NCI-H82 treated with DMSO at 0.1 percent for 48 hours (cell line): Measurements from ENCODE around the gene CEP72.
"Not testable (repeated sequence)": the region's sequence is repeated elsewhere in the genome, so short reads cannot be mapped to it uniquely, and the experiment has no call there.

Experiments
- DNase-seq: peaks from one replicate; lab custom pipeline; 2025; ENCODE audit not compliant: unreplicated experiment; lab: John Stamatoyannopoulos, UW

CEP72 gene

DNA sequence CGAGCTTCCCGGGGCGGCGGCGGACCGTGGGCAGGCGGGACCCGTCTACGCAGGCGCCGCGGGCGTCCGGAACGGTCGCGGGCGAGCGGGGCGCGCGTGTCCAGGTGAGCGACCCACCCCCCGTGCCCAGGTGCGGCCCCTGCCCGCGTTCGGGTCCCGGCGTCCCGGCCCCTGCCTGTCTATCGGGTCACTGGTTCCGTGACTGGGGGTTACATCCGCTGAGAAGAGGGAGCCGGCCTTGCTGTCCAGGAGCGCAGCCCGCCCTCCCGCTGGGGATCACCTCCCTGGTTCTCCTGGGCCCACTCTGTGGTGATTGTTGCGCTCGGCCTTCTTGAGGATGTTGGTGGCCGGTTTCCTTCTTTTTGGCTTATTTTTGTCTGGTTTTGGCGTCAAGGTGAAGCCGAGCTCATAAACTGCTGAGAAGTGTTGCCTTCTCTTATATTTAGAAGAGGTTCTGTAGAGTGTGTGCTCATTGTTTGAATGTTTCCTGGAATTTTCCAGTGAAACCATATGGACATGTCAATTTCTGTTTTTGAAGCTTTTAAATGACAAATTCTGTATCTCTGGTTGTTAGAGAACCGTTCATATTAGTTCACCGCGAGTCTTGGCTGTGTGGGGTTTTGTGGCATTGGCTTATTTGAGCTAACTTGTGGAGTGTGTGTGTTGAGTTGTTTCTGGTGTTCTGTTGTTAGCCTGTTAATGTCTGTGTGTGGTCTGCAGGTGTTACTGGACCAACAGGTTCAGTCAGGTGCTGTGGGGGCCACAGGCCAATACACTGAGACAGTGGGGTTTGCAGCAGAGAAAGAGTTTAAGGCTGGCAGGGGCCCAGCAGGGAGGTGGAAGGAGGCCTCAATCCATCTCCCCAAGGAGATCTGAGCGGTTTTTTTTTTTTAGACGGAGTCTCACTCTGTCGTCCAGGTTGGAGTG, 621 bp downstream of the CEP72 start:
- no peak for DNase-seq

DNA sequence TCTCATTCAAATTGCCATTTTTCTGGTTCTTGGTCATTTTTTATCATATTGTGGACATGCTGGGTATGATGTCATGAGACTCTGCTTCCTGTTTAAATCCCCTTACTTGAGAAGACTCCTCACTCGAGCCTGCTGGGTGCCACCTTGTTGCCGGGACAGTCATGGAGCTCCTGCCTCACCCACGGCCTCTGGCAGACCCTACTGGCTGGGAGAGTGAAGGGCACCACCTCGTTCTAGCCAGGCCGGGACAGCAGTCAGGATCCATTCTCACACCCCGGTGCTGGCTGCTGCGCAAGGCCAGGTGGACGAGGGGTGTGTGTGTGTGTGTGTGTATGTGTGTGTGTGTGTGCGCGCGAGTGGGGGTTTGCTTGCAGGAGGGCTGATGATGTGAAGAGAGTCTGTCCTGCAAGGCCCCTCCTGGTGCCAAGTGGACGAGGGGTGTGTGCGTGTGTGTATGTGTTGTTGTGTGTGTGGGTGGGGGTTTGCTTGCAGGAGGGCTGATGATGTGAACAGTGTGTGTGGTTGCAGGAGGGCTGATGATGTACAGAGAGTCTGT, 4.4 kb downstream of the CEP72 start:
- DNase-seq, result no peak

GRCh38 chr5:617896-618295, 5.8 kb downstream of the CEP72 start:
- DNase-seq, result no peak

- DNase-seq, result no peak
Observed at GRCh38 chr5:618450-618849, 6.3 kb downstream of the CEP72 start.

DNA sequence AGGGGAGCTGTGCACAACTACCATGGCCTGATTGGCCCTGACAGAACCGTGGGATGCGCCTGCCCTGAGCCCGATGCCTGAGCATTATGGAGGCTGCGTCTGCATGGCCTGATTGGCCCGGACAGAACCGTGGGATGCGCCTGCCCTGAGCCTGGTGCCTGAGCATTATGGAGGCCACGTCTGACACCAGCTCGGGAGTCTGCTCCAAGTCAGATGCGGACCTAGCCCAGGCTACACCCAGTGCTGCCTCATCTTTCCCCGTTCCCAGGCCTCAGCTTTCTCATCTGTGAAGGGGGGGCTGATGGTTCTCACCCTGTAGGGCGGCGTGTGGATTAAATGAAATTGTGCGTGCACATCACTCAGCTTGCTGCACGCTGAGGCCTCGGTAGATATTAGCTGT, 7.3 kb downstream of the CEP72 start:
- DNase-seq, result no peak

DNA sequence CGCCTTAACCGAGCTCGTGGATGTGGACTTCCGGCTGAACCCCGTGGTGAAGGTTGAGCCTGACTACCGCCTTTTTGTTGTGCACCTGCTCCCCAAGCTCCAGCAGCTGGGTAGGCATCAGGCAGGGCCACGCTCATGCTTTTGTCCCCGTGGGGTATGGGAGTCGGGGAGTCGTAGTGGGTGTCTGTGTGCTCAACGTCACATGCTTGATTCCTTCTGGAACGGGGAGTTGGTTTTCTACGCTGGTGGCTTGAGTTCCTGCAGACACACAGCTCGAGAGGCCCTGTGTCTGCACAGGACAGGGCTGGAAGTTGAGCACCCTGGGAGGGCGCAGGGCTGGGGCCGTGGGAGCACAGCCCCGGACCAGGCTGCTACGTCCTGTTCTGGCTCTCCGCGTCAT, 8.0 kb downstream of the CEP72 start:
- no peak for DNase-seq

DNA sequence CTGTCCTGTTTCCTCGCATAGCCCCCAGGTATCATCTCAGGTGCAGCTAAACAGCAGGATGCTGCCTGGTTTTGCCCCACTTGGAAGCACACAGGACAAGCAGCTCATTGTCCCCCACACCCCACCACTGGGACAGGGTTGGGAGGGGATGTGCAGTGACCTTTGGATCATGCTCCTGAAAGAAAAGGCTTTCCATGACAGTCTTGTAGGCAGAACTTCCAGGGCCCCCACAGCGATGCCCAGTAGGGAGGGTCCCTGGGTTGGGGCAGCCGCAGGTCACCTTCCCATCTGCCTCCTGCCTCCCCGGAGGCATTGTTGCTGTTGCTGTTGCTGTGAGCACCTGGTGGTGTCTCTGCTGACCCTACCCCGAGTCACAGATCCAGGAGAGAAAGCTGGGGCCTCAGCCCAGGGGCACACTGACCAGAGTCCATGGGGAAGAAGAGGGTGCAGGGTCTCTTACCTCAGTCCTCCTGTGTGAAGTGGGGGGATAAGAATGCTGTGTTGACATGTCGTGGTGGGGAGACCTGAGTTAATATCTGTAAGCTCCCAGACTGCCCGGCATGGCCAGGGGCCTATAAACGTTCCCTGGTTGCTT, 8.5 kb downstream of the CEP72 start:
- no peak for DNase-seq

- DNase-seq, result no peak
Observed at GRCh38 chr5:621341-621761, 9.2 kb downstream of the CEP72 start.

- DNase-seq, result no peak
Observed at GRCh38 chr5:622359-622758, 10.2 kb downstream of the CEP72 start.

- DNase-seq, result no peak
Observed at GRCh38 chr5:622946-623522, 10.9 kb downstream of the CEP72 start.

- DNase-seq, result no peak
Observed at GRCh38 chr5:623531-623930, 11.4 kb downstream of the CEP72 start.

DNA sequence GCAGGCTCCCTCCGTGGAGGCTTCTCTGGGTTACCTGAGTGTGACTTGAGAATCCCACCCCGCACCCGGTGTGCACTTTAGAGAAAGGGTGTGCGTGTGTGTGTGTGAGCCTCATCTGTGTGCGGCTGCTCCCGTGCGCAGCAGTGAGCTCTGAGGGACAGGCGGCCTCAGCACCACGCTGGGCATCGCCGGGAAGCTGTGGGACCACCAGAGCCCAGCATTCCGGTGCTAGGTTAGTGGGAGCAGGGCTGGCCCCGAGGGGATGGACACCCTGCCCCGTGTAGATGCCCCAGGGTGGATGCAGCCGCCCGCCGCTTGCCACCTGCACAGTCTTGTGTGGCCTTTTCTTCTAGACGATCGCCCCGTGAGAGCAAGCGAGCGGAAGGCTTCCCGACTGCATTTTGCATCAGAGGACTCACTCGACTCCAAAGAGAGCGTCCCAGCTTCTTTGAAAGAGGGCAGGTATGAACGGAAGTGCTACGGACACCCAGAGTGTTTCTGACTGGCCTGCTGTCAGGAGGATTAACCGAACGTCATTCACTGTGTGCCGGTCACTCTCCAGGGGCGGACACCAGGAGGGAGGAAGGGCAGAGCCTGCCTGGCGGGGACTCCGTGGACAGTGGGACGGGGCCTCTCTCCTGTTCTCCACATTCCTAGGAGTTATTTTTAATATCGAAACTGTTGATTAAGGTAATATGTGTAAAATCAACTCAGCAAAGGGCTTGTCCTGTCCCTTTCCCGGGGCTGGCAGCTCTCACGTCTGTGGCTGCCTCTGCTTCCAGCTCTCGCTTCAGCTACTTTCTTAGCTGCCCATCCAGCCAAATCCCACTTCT, 12.2 kb downstream of the CEP72 start:
- DNase-seq, result no peak

GRCh38 chr5:624951-625230, 12.8 kb downstream of the CEP72 start:
- DNase-seq, result no peak

- DNase-seq, result no peak
Observed at GRCh38 chr5:625516-625915, 13.4 kb downstream of the CEP72 start.

DNA sequence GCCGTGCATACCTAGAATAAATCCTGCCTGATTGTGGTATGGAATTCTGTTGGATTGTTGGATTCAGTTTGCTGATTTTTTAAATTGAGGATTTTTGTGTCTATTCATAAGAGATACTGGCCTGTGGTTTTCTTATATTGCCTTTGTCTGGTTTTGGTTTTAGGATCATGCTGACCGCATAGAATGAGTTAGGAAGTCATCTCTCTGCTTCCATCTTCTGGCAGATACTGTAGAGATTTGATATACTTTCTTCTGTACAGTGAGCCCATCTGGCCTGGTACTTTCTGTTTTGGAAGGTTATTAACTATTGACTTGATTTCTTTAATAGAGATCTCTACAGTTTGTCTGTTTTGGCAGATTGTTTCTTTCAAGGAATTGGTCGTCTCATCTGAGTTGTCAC, 14.7 kb downstream of the CEP72 start:
- DNase-seq, result no peak

DNA sequence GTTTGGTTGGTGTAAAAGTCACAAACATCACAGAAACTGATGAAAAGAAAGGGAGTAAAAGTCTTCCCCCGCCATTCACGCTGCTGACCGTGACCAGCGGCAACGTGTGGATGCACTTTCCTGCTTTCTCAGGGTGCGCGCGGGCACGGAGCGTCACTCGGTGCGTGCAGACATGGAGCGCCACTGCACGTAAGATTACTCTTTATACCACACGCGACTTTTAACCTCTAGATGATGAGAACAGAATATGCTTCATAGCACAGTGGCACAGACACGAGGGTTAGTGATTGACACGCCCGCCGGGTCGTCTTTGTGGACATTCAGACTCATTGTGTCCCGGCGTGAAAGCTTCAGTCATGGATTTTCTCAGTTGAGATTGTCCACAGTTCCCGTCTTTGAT, 15.7 kb downstream of the CEP72 start:
- DNase-seq, result no peak

DNA sequence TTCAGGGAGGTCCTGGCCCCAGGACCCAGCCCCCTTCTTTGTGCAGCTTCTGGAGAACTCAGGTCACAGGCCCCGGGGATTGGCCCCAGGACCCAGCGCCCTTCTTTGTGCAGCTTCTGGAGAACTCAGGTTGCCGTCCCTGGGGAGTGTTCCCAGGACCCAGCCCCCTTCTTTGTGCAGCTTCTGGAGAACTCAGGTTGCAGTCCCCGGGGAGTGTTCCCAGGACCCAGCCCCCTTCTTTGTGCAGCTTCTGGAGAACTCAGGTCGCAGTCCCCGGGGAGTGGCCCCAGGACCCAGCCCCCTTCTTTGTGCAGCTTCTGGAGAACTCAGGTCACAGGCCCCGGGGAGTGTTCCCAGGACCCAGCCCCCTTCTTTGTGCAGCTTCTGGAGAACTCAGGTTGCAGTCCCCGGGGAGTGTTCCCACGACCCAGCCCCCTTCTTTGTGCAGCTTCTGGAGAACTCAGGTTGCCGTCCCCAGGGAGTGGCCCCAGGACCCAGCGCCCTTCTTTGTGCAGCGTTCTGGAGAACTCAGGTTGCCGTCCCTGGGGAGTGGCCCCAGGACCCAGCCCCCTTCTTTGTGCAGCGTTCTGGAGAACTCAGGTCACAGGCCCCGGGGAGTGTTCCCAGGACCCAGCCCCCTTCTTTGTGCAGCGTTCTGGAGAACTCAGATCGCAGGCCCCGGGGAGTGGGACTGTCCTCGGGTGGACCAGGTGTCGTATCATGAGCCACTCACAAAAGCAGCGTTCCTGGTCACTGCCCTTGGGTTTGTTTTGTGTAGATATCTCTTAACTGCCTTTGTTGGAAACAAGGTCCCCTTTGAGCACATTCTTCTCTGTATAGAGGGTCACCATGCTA, 16.4 kb downstream of the CEP72 start:
- DNase-seq, result not testable (repeated sequence)

- DNase-seq, result no peak
Observed at GRCh38 chr5:633501-633955, 21.4 kb downstream of the CEP72 start.

- no peak for DNase-seq
Observed at GRCh38 chr5:634191-634590, 22.1 kb downstream of the CEP72 start.
